D341Med (cell line): Measurements from ENCODE around the gene B3GAT3.
A peak's percentile ranks its signal among the peaks of the same experiment; 100 is the strongest.
"Not testable (repeated sequence)": the region's sequence is repeated elsewhere in the genome, so short reads cannot be mapped to it uniquely, and the experiment has no call there.

Experiments
- DNase-seq: peaks from one replicate; pipeline ENCODE4 v3.0.0; 2012; ENCODE audit warnings: low spot score

Gene B3GAT3

GRCh38 chr11:62645946-62646824, 24.4 kb upstream of the B3GAT3 start, which contains the start of gene GANAB:
Gene GANAB (minus strand): TSS chr11:62646613. CDS start chr11:62646599, 14 bp downstream.
- DNase-seq, result peak; percentile 98

- no peak for DNase-seq
These were observed 23.8 kb upstream of the B3GAT3 start for GRCh38 chr11:62645671-62645945.

GRCh38 chr11:62644220-62644619, 22.4 kb upstream of the B3GAT3 start:
- no peak for DNase-seq

- DNase-seq, result no peak
These were observed 10.7 kb upstream of the B3GAT3 start for GRCh38 chr11:62632492-62632891.

GRCh38 chr11:62627713-62628112, 5.9 kb upstream of the B3GAT3 start:
- DNase-seq, result peak; percentile 42

- no peak for DNase-seq
These were observed 797 bp upstream of the B3GAT3 start for GRCh38 chr11:62622476-62623089.

GRCh38 chr11:62621027-62621566, 689 bp downstream of the B3GAT3 start:
- DNase-seq, result no peak

GRCh38 chr11:62616957-62617356, 4.8 kb downstream of the B3GAT3 start:
- DNase-seq, result not testable (repeated sequence)

- DNase-seq, result no peak
These were observed 6.3 kb downstream of the B3GAT3 start for GRCh38 chr11:62615521-62615920.

GRCh38 chr11:62614275-62614674, 7.5 kb downstream of the B3GAT3 start:
- DNase-seq, result no peak

- no peak for DNase-seq
These were observed 8.5 kb downstream of the B3GAT3 start for GRCh38 chr11:62613291-62613778.

GRCh38 chr11:62612366-62613290, 9.2 kb downstream of the B3GAT3 start, which contains the start of the genes EML3 and ROM1:
Gene EML3 (minus strand): TSS chr11:62612775. CDS start chr11:62612457, 318 bp downstream.
Gene ROM1 (plus strand): TSS chr11:62613257. CDS start chr11:62613282, 25 bp downstream.
- peak; percentile 92 for DNase-seq

- DNase-seq, result peak; percentile 51
These were observed 10.0 kb downstream of the B3GAT3 start for GRCh38 chr11:62611705-62612365.

GRCh38 chr11:62610814-62611704, 10.7 kb downstream of the B3GAT3 start:
- no peak for DNase-seq

GRCh38 chr11:62610403-62610802, 11.4 kb downstream of the B3GAT3 start:
- DNase-seq, result no peak

- no peak for DNase-seq
These were observed 13.0 kb downstream of the B3GAT3 start for GRCh38 chr11:62608776-62609175.

- no peak for DNase-seq
These were observed 14.1 kb downstream of the B3GAT3 start for GRCh38 chr11:62607714-62608113.

- no peak for DNase-seq
These were observed 15.9 kb downstream of the B3GAT3 start for GRCh38 chr11:62605902-62606301.

- no peak for DNase-seq
These were observed 16.3 kb downstream of the B3GAT3 start for GRCh38 chr11:62605467-62605866.

- DNase-seq, result no peak
These were observed 17.2 kb downstream of the B3GAT3 start for GRCh38 chr11:62604460-62605120.
